Right renal pelvis (tissue), 4 donors: Measurements from ENCODE around the gene TLR10. TPM values are rescaled to one million over a fixed set of nuclear protein-coding genes. Genes with fewer than 3 reads are reported as not detected.
"Not testable (repeated sequence)": the region's sequence is repeated elsewhere in the genome, so short reads cannot be mapped to it uniquely, and the experiment has no call there.

Source experiments
- DNase-seq, 4 donors: peaks; one replicate each; pipeline ENCODE4 v3.0.0-alpha.2; 2013; ENCODE audit warnings: low read depth in 4 of 4, low spot score in 3 of 4, missing footprints in 1 of 4
- polyA plus RNA-seq, 4 donors: library from polyadenylated mRNA; unstranded; fragments of 120-200 nt; gene quantifications; one replicate each; pipeline ENCODE4 v1.2.1, GENCODE V29; 2013; ENCODE audit not compliant: insufficient read length in 4 of 4

TLR10 gene
- polyA plus RNA-seq, 4 donors: 0.26 to 1.2 (median 0.89) TPM

GRCh38 chr4:38769441-38769840 is 13.3 kb downstream of the TLR10 start:
- no peak for DNase-seq

- DNase-seq: no peak
These were observed 13.8 kb downstream of the TLR10 start for GRCh38 chr4:38768968-38769394.

GRCh38 chr4:38766940-38767339 is 15.8 kb downstream of the TLR10 start:
- not testable (repeated sequence) for DNase-seq

- no peak for DNase-seq
These were observed 17.4 kb downstream of the TLR10 start for GRCh38 chr4:38765382-38765781.

GRCh38 chr4:38764277-38764676 is 18.5 kb downstream of the TLR10 start:
- no peak for DNase-seq

GRCh38 chr4:38762560-38762959 is 20.2 kb downstream of the TLR10 start:
- no peak for DNase-seq

GRCh38 chr4:38759790-38760122 is 23.0 kb downstream of the TLR10 start:
- no peak for DNase-seq

- DNase-seq: peak in 3 of 4 donors; percentile 38 to 65 (median 56)
These were observed 23.5 kb downstream of the TLR10 start for GRCh38 chr4:38759113-38759789.

- no peak for DNase-seq
These were observed 24.7 kb downstream of the TLR10 start for GRCh38 chr4:38757945-38758600.

GRCh38 chr4:38752941-38753806 is 29.6 kb downstream of the TLR10 start:
- peak; percentile 83 to 91 (median 88) for DNase-seq

GRCh38 chr4:38752372-38752940 is 30.3 kb downstream of the TLR10 start:
- DNase-seq: peak in 2 of 4 donors; percentile 35 to 36

- DNase-seq: no peak
These were observed 31.3 kb downstream of the TLR10 start for GRCh38 chr4:38751341-38752010.

- DNase-seq: no peak
These were observed 33.5 kb downstream of the TLR10 start for GRCh38 chr4:38749336-38749735.

GRCh38 chr4:38747629-38748028 is 35.2 kb downstream of the TLR10 start:
- DNase-seq: no peak

GRCh38 chr4:38745881-38746280 is 36.9 kb downstream of the TLR10 start:
- DNase-seq: no peak

- no peak for DNase-seq
These were observed 38.9 kb downstream of the TLR10 start for GRCh38 chr4:38743866-38744265.

- DNase-seq: no peak
These were observed 42.5 kb downstream of the TLR10 start for GRCh38 chr4:38740303-38740702.

- DNase-seq: no peak
These were observed 43.6 kb downstream of the TLR10 start for GRCh38 chr4:38738940-38739803.

GRCh38 chr4:38735870-38736269 is 46.9 kb downstream of the TLR10 start:
- no peak for DNase-seq

- no peak for DNase-seq
These were observed 47.9 kb downstream of the TLR10 start for GRCh38 chr4:38734911-38735310.
